Measurements from ENCODE around the gene KANSL1L.

DNA sequence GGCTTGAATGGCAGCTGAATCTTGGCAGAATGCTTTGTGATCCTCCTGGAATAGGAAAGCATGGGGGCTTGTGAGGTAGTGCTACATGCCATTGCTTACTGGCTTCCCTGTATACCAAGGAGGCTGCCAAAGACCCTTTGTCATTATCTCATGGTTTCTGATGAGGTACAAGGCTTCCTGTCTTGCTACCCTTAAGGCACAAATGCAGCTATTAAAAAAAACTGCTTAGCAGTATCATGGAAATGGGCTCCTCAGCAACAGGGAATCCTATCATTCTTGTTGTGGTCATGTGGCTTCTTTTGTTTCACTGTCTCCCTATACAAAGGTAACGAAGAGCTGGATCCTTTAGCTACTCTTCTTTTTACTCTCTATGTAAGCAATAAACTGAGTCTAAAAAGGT, 6.6 kb upstream of the KANSL1L start:
- TF ChIP-seq, protein P1, sequence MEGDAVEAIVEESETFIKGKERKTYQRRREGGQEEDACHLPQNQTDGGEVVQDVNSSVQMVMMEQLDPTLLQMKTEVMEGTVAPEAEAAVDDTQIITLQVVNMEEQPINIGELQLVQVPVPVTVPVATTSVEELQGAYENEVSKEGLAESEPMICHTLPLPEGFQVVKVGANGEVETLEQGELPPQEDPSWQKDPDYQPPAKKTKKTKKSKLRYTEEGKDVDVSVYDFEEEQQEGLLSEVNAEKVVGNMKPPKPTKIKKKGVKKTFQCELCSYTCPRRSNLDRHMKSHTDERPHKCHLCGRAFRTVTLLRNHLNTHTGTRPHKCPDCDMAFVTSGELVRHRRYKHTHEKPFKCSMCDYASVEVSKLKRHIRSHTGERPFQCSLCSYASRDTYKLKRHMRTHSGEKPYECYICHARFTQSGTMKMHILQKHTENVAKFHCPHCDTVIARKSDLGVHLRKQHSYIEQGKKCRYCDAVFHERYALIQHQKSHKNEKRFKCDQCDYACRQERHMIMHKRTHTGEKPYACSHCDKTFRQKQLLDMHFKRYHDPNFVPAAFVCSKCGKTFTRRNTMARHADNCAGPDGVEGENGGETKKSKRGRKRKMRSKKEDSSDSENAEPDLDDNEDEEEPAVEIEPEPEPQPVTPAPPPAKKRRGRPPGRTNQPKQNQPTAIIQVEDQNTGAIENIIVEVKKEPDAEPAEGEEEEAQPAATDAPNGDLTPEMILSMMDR (IDR thresholded peaks at IDR 0.05) = no peak
- no peak for TF ChIP-seq POLR2A (IDR thresholded peaks at IDR 0.05)
